Occipital lobe (tissue), 2 donors: ENCODE measurements around the gene IRS2. TPM values are rescaled to one million over a fixed set of nuclear protein-coding genes. Genes with fewer than 3 reads are reported as not detected.

Experiments
- DNase-seq: peaks from one replicate; lab custom pipeline; 2025; lab: John Stamatoyannopoulos, UW
- total RNA-seq: library from RNA; depleted of rRNA; stranded (reverse); fragments of >200 nt; gene quantifications from one replicate; pipeline ENCODE4 v1.2.3, GENCODE V29; 2014

IRS2 gene
- total RNA-seq, 1 donor from 2014 or later, result 12.8 TPM

DNA sequence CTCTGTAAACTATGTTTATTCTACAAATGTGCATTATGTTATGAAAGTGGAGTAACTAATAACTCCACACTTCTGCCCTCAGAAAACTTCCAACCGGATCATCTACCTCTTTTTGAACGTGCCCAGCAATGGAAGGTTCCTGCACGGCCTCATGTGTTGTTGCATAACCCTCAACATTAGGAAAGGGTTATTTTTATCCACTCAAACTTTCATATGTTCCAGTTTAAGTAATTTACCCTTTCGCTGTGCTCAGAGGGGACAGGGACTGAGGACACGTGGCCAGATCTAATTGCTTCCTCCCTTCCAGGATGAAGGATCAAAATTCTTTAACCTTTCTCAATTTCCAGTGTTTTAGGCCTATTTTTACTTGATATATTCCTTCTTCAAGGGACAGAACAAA, 29.6 kb downstream of the IRS2 start:
- no peak for DNase-seq

DNA sequence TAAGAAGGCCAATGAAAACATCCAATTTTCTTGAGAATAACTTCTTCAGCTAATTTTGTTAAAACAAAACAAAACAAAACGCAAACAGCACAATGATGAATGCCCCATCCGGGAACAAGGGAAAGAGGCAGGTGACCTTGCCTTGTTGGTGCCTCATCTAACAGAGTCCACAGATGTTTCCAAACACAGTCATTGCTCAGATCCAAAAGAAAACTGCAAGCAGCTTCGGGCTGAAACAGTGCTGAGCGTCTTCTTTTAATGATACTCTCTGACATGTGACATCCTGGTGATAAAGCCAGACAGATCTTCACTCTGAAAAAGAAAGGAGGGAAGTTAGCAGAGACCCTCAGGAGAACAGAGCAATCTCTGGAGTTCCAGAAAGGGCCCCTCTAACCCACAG, 30.4 kb downstream of the IRS2 start:
- no peak for DNase-seq

DNA sequence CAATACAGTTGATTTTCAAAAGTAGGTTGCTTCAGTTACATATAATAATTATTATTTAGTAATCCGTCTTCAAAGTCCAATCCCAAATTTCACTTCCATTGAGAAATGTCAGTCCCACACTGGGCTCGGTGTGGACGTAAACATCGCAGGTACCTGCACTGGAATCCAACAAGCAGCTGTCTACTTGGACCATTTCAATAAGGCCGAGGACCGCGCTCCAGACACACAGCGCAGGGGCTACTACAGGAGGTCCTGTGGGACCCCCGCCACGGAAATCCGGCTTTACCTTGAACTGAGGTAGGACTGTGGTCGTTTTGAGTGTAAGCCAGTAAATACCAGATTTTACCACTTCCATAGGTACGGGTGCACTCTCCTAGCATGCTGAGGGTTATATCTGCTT, 30.8 kb downstream of the IRS2 start:
- no peak for DNase-seq

DNA sequence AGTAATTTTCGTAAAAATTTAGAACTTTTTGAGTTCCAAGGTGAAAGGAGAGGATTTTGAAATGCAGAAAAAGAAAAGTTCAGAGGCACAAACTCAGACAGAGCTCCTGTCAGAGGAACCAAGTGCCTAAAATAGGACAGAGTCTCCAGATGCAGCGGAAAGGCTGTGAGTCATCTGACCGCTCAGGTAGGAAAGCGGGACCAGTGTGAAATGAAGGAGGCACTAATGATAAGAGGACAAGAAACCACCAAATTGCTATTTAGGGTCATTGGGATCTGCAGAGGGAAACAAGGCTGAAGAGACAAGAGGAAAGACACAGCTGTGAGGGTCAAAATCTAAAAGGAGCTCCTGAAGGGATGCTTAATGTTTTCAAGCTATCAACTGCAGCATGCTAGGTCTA, 34.9 kb downstream of the IRS2 start:
- DNase-seq, result no peak

DNA sequence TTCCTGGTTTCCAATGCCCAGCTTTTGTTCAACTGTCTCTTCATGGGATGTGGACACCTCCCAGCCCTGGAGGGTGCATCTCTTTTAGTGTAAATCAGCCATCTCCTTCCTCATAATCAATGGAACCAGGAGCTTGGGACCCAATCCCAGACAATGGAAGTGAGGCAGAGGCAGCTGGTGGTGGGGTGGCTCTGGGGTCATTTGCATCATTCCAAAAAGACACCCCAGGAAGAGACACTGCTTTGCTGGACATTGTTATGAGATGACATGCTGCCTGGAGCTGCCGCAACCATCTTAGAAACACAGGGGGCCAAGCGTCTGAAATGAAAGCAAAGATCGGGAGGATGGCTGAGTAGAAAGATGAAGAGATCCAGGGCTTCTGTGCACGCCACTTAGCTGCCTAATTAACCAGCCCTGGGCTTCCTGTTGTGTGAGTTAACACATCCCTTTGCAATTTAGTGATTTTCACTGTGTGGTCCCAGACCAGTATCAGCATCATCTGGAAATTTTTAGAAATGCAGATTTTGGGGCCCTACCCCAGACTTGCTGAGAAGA, 36.1 kb downstream of the IRS2 start:
- DNase-seq, result no peak

DNA sequence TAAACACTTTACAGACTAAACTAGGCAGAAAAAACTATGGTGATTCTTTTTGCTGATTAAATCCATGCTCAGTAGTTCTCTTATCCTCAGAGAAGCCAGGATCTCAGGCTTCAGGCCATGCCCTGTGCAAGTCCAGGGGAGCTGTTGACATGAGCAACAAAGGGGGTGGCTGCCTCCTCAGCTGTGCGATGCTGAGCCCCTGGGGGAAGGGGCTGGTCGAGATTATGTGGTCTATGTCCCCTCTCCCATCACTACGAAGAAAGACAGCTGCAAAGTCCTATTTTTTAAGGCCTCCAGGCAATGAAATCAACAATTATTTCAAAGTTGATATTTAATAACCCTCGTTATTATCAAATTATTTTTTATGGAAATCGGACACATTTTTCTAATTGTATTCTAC, 37.0 kb downstream of the IRS2 start:
- DNase-seq, result no peak

DNA sequence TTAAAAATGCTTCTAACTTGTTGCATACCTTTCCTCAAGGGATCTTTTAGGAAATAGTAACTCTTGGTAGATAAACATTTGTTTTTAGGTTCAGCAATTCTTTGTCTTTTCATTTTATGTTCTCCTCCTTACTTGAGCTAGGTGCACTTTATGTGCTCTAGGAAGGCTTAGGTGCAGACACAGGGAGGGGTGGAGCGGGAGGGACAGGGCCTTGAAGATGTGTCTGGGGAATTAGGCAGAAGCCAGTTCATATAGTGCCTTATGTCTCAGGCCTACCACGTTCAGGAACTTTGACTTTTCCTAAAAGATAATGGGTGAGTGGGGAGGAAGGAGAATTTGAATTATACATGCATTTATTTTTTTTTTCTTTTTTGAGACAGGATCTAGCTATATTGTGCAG, 37.7 kb downstream of the IRS2 start:
- no peak for DNase-seq

DNA sequence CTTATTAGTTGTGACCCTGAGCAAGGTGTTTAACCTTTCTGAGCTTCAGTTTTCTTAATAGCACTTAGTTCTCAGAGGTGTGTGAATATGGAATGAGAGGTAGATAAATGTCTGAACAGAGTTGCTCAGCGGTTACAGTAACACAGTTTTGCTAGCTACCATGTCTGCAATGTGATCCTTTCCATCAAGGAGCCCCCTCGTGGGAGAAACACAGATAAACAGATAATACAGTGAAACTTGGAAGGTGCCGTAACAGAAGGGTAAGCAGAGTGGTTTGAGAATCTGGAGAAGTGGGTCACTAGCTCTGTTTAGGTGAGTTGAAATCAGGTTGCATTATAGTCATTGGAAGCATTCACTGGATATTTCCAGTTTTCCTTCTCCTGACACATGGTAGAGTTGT, 38.9 kb downstream of the IRS2 start:
- DNase-seq, result no peak

DNA sequence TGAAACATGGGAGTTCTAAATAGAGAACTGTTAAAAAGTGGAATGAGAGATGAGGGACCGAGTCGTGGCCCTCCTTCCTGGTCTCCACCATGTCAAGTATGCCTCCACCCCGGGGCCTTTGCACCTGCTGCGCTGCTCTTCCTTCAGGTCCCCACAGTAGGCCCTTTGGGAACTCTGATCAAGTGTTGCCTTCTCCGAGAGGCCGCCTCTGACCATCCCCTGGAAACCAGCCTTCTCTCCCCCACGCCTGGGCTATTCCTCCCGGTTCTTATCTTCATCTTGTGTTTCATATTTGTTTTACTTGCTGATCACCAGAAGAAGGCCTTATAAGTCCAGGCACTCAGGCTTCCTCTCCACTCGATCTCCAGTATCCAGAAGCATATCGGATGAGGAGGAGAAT, 40.0 kb downstream of the IRS2 start:
- DNase-seq, result no peak

DNA sequence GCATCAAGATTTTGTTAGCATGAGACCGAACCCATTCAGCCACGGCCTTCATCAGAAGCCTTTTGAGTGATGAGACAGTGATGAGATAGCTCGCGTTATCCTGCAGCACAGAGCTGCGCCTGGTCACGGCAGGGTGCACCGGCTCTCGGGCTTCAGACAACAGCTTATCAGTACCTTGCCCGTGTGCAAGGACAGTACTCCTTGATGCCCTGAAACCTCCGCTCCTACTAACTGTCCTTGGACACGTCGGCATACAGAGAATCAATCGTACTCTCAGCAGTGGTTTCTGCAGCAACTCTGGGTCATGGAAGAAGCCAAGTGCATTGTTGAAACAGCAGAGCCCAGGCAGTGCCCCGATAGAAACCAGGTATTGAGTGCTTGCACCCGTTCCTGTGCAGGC, 40.7 kb downstream of the IRS2 start:
- no peak for DNase-seq

DNA sequence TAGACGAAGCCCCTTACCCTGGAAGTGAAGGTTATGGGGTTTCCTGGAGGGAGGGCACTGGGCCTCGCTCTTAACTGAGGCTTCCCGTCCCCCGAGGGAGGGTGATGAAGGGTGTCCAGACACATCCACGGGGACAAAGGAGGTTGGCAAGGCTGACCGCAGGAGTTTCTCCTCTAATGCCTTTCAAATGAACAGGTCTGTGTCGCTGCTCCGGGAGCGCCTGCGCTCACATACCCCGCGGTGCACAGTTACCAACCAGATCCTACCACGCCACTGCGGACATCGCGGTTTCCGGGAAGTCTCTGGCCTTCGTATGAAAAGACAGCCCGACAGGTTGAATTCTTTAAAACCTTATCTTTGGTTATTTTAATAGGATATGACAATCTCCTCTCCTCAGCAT, 41.3 kb downstream of the IRS2 start:
- DNase-seq, result no peak

DNA sequence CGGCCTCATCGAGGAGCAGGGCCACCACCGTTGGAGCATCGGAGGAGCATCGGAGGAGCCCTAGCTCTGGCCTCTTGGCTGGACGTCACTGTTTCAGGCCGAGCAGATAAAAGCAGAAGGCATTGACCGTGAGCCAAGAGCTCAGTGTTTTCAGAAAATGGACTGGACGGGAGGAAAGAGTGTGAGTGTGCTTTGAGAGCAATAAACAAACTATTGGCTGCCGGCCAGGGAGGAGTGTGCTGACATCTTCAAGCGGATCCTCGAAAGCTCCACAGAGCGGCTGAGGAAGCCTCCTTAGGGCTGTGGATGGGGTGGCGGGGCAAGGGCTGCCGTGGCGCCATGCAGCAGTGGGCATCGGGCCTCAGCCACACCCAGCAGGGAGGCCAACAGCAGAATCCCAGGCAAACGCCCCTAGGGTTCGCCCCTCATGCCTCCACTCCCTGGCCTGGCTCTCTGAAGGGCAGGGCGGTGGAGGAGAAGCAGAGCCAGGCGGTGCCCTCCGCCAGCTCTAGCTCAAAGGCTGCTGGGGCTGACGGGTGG, 41.8 kb downstream of the IRS2 start:
- no peak for DNase-seq

DNA sequence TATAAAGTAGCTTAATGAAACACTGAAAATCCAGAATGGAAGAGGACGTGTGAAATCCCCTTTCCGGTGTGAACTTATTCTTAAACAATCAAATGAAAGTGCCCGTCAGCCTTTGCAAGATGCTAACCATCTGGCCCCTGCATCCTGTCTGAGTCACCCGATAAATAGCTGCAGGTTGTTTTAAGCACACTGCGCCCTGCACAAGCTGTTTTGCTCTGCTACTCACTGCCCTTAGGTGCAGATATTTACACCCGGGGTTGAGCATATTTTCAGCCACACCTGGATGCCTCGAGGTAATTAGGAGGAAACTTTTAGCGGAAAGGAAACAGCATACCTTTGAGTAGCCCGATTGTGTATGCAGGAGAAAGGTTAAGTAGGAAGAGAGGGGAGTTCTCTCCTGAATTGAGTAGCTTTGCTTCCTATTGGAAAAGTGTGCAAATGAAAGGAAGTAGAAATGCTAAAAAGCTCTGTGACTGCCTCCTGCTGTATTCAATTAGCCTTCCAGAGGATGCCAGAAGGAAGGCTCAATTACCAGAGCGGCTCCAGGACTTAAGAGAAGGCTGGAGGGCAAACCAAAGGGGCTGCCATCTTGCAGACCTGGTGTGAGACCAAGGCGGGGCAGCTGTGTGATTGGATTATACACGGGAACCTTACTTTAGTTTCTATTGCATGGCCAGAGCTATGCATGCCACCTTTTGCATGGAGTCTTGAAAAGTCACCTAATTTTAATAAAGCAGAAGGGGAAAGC, 42.5 kb downstream of the IRS2 start:
- no peak for DNase-seq

DNA sequence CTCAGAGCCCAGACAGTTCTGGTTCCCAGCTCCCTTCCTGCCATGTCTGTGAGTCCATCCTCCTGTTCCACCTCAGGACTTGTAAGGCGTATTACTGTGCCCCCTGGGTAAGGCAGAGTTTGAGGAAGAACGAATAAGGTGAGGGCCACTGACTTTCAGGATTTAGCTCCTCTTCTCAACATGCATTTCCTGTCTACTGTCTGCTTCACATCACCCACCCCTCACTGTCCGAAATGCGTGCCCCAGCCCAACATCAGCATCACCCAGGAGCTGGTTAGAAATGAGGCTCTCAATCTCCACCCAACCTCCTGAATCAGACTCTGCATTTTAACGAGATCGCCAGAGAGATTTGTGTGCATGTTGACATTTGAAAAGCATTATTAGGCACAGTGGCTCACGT, 44.4 kb downstream of the IRS2 start:
- no peak for DNase-seq

DNA sequence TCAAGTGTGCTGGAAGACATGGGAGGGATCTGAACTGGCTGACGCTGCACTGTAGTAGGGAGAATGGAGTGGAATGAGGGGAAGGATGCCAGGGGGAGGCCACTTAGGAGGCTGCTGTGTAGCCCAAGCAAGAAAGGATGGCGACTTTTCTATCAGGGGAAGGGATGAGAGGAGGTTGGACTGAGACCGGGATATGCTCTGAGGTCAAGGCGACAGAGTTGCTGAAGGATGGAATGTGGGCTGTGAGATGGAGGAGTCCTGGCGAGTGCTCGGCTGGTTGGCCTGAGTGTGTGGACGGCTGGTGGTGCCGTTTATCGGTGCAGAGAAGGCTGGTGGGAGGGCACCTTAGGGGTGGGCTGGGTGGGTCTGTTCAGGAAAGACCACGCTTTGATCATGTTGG, 45.7 kb downstream of the IRS2 start:
- no peak for DNase-seq

DNA sequence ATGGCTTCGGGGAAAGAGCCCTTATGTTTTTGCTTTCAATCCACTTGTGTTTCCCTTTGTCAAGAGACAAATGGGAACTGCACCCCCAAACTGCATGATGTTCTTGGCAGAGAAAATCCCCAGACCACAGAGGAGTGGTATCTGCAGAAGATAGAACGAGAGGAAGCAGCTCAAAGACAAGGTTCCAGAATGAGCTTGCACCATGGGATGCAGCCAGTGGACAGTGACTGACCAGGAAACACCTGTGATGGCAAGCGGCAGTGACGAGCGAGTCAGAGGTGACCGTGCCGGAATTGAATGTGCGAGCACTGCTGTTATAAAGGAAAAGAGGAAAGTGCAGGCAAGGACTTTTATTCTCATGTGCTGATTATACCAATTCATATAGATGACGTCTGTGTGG, 46.3 kb downstream of the IRS2 start:
- DNase-seq, result no peak

DNA sequence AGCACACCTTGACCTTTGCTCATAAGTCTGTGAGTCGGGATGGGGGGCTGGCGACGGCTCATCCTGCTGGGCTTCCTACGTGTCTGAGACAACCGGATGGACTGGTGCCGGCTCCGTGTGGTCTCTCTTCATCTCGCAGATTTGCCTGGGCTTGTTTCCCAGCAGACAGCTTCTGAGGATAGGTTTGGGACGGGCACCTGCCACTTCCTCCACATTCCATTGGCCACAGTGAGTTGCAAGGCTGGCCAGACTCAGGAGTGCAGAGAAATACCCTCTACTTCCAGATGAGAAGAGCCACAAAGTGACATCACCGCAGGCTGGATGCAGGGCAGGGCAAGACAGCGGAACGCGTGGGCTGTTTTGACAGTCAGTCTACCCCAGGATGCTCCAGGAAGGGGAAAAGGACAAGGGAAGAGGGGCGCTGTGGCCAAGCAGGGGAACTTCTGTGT, 48.1 kb downstream of the IRS2 start:
- DNase-seq, result no peak

DNA sequence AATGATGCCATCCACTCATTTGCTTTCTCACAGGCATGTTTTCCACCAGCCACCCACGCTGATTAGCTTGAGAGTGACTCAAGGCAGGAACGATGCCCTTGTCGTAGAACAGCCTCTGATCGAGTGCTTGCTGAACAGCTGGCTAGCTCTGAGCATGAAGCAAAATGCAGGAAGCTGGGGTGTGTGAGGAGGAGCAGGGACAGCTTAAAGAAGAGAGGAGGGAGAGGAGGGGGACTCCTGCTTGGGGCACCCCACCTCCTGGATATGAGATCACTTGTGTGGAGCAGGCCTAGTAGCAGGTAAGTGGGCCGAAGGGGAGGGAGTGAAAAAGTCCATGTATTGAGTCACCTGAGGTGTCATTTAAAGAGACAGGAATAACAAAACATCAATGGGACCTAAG, 48.8 kb downstream of the IRS2 start:
- DNase-seq, result no peak

DNA sequence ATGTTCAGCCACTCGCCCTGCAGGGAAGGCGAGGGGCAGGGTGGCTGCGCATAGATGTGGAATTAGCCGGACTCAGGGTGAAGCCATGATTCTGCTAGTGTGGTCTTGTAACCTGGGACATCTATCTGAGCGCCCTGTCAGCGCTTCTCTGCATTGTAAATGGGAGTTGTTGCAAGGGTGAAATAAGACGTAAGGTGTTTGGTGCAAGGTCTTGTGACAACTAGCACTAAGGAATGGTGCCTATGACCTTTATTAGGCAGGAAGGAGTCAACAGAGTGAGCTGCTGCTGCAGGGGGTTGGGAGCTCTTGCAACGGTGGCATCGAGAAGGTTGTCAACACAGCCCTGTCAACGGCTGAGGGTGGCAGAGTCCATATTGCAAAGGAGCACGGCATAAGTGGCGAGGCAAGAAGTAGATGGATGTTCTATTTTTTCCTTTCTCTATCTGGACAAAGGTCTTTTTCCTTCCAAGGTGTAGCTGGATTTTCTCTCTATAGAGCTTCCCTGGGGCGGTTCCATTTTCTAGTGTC, 49.3 kb downstream of the IRS2 start:
- DNase-seq, result no peak

DNA sequence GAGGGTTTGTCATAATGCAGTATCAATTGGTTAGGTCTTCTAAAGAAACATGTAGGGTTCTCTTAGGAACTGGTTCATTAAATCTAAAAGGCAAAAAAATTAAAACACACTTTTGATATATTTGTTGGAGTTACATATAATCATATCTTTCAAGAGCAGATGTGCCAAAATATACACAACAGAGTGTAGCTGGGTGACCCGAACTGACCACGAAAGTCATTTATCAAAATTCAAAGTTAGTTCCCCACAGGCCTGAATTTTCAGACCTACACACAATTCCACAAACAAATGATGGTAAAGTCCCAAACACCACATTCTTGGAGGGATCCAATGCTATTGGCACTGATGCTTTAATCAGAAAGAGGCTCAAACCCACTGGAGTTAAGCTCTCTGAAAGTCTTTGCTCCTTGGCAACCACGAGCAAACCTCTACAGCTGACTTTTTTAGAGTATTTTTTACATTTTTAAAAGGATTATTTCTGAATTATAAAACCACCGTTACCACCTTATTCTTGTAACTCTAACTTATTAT, 50.9 kb downstream of the IRS2 start:
- DNase-seq, result no peak

DNA sequence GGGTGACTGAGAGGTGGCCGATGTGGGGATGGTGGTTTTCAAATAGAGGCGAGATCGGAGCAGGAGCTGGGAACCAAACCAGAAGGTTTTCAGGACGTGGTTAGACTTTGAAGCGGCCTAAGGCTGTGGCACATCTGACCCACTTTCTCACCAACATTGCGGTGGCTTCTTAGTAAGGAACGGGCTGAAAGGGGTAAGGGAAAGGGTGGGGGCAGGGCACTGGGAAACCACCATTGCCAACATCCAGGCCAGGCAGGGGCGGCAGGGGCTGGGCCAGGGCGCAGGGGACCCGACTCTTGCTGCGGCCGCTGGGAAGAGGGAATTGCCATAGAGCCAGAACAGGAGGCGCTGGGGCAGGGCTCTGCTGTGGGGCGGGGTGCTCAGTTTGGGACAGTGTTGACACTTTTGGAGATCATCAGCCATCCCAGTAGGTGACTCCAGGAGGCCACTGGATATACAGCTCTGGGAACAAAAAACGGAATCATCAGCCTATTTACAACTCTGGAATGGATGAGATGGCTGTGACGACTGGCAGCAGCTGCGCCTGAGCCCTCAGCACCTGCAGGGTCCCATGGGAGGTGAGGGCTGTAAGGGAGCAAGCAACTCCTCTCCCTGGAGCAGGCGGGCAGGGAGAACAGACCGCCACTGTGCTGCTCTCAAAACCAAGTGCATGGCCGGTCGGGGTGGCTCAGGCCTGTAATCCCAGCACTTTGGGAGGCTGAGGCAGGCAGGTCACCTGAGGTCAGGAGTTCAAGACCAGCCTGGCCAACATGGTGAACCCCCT, 52.2 kb downstream of the IRS2 start:
- no peak for DNase-seq

DNA sequence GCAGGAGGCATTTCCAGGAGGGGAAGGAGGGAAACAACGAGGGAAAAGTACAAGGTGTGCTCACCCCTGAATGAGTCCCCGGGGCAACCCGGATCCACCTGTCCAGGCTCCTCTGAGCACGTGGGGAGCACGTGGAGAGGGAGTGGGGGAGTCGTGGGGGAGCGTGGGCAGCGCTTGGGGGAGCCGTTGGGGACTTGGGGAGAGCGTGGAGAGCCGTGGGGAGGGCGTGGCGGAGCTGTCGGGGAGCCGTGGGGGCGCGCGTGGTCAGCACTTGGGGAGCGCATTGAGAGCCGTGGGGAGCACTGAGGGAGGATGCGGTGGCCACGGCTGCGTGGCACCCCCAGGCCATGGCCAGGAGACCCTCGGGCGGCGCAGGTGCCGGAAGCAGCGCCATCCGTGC, 52.8 kb downstream of the IRS2 start:
- no peak for DNase-seq
